Skeletal muscle tissue (tissue), 4 donors: ENCODE data around the gene MTCH2. TPM values are rescaled to one million over a fixed set of nuclear protein-coding genes. Genes with fewer than 3 reads are reported as not detected.
A peak's percentile ranks its signal among the peaks of the same experiment; 100 is the strongest.

Experiments used
- H3K27ac ChIP-seq: one replicate; pipeline ENCODE4 v1.7.0; 2013; ENCODE audit warnings: mild to moderate bottlenecking, low read depth, low read length, inconsistent platforms
- H3K27me3 ChIP-seq, 3 donors: one replicate each; pipeline ENCODE4 v1.7.0; 2013; ENCODE audit warnings: low read length in 3 of 3; ENCODE audit not compliant: control insufficient read depth in 3 of 3, insufficient read depth in 3 of 3
- H3K36me3 ChIP-seq, 3 donors: one replicate each; pipeline ENCODE4 v1.7.0; 2013; ENCODE audit warnings: low read length in 3 of 3; ENCODE audit not compliant: control insufficient read depth in 3 of 3, insufficient read depth in 3 of 3
- H3K4me1 ChIP-seq, 3 donors: one replicate each; pipeline ENCODE4 v1.7.0; 2013; ENCODE audit warnings: low read length in 3 of 3, mild to moderate bottlenecking in 3 of 3; ENCODE audit not compliant: control insufficient read depth in 3 of 3, insufficient read depth in 3 of 3
- H3K4me3 ChIP-seq, 3 donors: one replicate each; pipeline ENCODE4 v1.7.0; 2013; ENCODE audit warnings: low read length in 3 of 3
- H3K9ac ChIP-seq, 3 donors: one replicate each; pipeline ENCODE4 v1.7.0; 2013; ENCODE audit warnings: low read length in 3 of 3, mild to moderate bottlenecking in 3 of 3, moderate library complexity in 2 of 3, low read depth in 1 of 3
- H3K9me3 ChIP-seq, 3 donors: one replicate each; pipeline ENCODE4 v1.7.0; 2013; ENCODE audit warnings: low read length in 3 of 3; ENCODE audit not compliant: control insufficient read depth in 3 of 3
- total RNA-seq: library from RNA; depleted of rRNA; stranded (reverse); fragments of >200 nt; gene quantifications from one replicate; pipeline ENCODE4 v1.2.3, GENCODE V29; 2014
- donor health status: Osteomylitis.

MTCH2 gene
- total RNA-seq, 1 donor from 2014 or later, result 41.2 TPM

- Histone ChIP-seq H3K9me3 (no peaks in the 10 kb centered on the region), H3K27ac (no peak within 1 kb of the TSS), H3K4me1 (peaks cover 7 to 8% (median 8%) of the 10 kb centered on the region in 3 donors), H3K36me3 (no peaks in the 10 kb centered on the region), H3K27me3 (peaks cover 35 to 56% (median 43%) of the 10 kb centered on the region in 3 donors), H3K4me3 (peak within 1 kb of the TSS in 1 of 3 donors; percentile 7), H3K9ac (no peak within 1 kb of the TSS)
Observed at GRCh38 chr11:47593934-47594855, 48.2 kb downstream of the MTCH2 start, which contains the start of gene C1QTNF4. Gene C1QTNF4 (minus strand): TSS chr11:47594411. CDS start chr11:47590810, 3,601 bp downstream.

- Histone ChIP-seq H3K27me3 (peaks cover 39 to 60% (median 48%) of the 10 kb centered on the region in 3 donors), H3K36me3 (no peaks in the 10 kb centered on the region)
Observed at GRCh38 chr11:47593492-47593933, 48.8 kb downstream of the MTCH2 start.

GRCh38 chr11:47592970-47593369 lies 49.4 kb downstream of the MTCH2 start:
- Histone ChIP-seq H3K27ac (no peak overlapping the region), H3K9me3 (no peaks in the 10 kb centered on the region), H3K9ac (no peak overlapping the region), H3K36me3 (no peaks in the 10 kb centered on the region), H3K4me3 (no peak overlapping the region), H3K27me3 (peaks cover 39 to 60% (median 48%) of the 10 kb centered on the region in 3 donors), H3K4me1 (peaks cover 8 to 15% (median 9%) of the 10 kb centered on the region in 3 donors)

More at GRCh38 chr11:47593492-47593933, 48.8 kb downstream of the MTCH2 start:
- Histone ChIP-seq H3K9me3 (no peaks in the 10 kb centered on the region), H3K4me1 (peaks cover 8 to 10% (median 9%) of the 10 kb centered on the region in 3 donors), H3K4me3 (peak overlapping the region in 1 of 3 donors; percentile 7), H3K9ac (no peak overlapping the region), H3K27ac (no peak overlapping the region)

- Histone ChIP-seq H3K27ac (no peak overlapping the region), H3K27me3 (peaks cover 39 to 60% (median 48%) of the 10 kb centered on the region in 3 donors), H3K9me3 (no peaks in the 10 kb centered on the region), H3K9ac (no peak overlapping the region), H3K36me3 (no peaks in the 10 kb centered on the region), H3K4me1 (peaks cover 9 to 15% (median 11%) of the 10 kb centered on the region in 3 donors), H3K4me3 (no peak overlapping the region)
Observed at GRCh38 chr11:47592251-47592650, 50.1 kb downstream of the MTCH2 start.

GRCh38 chr11:47591764-47592163 lies 50.6 kb downstream of the MTCH2 start:
- Histone ChIP-seq H3K4me1 (peaks cover 11 to 15% (median 12%) of the 10 kb centered on the region in 3 donors), H3K27ac (no peak overlapping the region), H3K4me3 (no peak overlapping the region), H3K9me3 (no peaks in the 10 kb centered on the region), H3K36me3 (peaks cover 0 to 3% (median 0%) of the 10 kb centered on the region in 3 donors), H3K27me3 (peaks cover 39 to 60% (median 48%) of the 10 kb centered on the region in 3 donors), H3K9ac (no peak overlapping the region)

- H3K36me3 ChIP-seq, result peaks cover under 1 to 5% (median 2%) of the 10 kb centered on the region in 3 donors
- peaks cover 11 to 22% (median 17%) of the 10 kb centered on the region in 3 donors for H3K4me1 ChIP-seq
- no peak overlapping the region for H3K27ac ChIP-seq
- peaks cover 39 to 58% (median 47%) of the 10 kb centered on the region in 3 donors for H3K27me3 ChIP-seq
- H3K4me3 ChIP-seq, result peak overlapping the region in 2 of 3 donors; percentile 32 to 58
- peak overlapping the region in 2 of 3 donors; percentile 10 to 57 for H3K9ac ChIP-seq
- H3K9me3 ChIP-seq, result no peaks in the 10 kb centered on the region
Observed at GRCh38 chr11:47589977-47590861, 52.1 kb downstream of the MTCH2 start.

GRCh38 chr11:47589584-47589976 lies 52.8 kb downstream of the MTCH2 start:
- Histone ChIP-seq H3K4me1 (peaks cover 11 to 22% (median 17%) of the 10 kb centered on the region in 3 donors), H3K9ac (peak overlapping the region in 1 of 3 donors; percentile 57), H3K4me3 (peak overlapping the region in 1 of 3 donors; percentile 58), H3K36me3 (peaks cover 5 to 10% (median 7%) of the 10 kb centered on the region in 3 donors), H3K27me3 (peaks cover 39 to 52% (median 41%) of the 10 kb centered on the region in 3 donors), H3K9me3 (no peaks in the 10 kb centered on the region), H3K27ac (no peak overlapping the region)

- no peaks in the 10 kb centered on the region for H3K9me3 ChIP-seq
- H3K36me3 ChIP-seq, result peaks cover 8 to 13% (median 11%) of the 10 kb centered on the region in 3 donors
- no peak overlapping the region for H3K27ac ChIP-seq
- H3K27me3 ChIP-seq, result peaks cover 38 to 47% (median 39%) of the 10 kb centered on the region in 3 donors
- H3K4me3 ChIP-seq, result peak overlapping the region in 1 of 3 donors; percentile 41
- peaks cover 9 to 22% (median 17%) of the 10 kb centered on the region in 3 donors for H3K4me1 ChIP-seq
- peak overlapping the region in 1 of 3 donors; percentile 40 for H3K9ac ChIP-seq
Observed at GRCh38 chr11:47589118-47589517, 53.2 kb downstream of the MTCH2 start.

- Histone ChIP-seq H3K4me3 (peak overlapping the region in 2 of 3 donors; percentile 5 to 35), H3K27me3 (peaks cover 27 to 34% (median 27%) of the 10 kb centered on the region in 3 donors), H3K27ac (no peak overlapping the region), H3K36me3 (peaks cover 21 to 26% (median 24%) of the 10 kb centered on the region in 3 donors), H3K9ac (peak overlapping the region in 1 of 3 donors; percentile 33), H3K9me3 (no peaks in the 10 kb centered on the region), H3K4me1 (peaks cover 6 to 14% (median 9%) of the 10 kb centered on the region in 3 donors)
Observed at GRCh38 chr11:47587723-47588326, 54.5 kb downstream of the MTCH2 start.
